Hepatocyte (in vitro differentiated cells): ENCODE measurements around the gene MAP7. TPM values are rescaled to one million over a fixed set of nuclear protein-coding genes. Genes with fewer than 3 reads are reported as not detected.

Source experiments
- DNase-seq: peaks from one replicate; pipeline ENCODE4 v3.0.0-alpha.2; 2016; ENCODE audit warnings: low spot score
- H2AFZ ChIP-seq: fragments of 200-600 bp; sonication (generic); 2 replicates; pipeline ENCODE4 v1.6.0; 2016; ENCODE audit warnings: antibody characterized with exemption, mild to moderate bottlenecking
- H3K27ac ChIP-seq: fragments of 200-600 bp; sonication (generic); 2 replicates; pipeline ENCODE4 v1.5.1; 2016; ENCODE audit warnings: mild to moderate bottlenecking
- H3K27me3 ChIP-seq: fragments of 200-600 bp; sonication (generic); 2 replicates; pipeline ENCODE4 v1.6.1; 2016
- H3K36me3 ChIP-seq: fragments of 200-600 bp; sonication (generic); replicated peaks from 2 replicates; pipeline ENCODE4 v1.5.1; 2016; ENCODE audit warnings: low read depth; ENCODE audit not compliant: insufficient read depth
- H3K4me1 ChIP-seq: fragments of 200-600 bp; sonication (generic); 2 replicates; pipeline ENCODE4 v1.5.1; 2016; ENCODE audit warnings: mild to moderate bottlenecking, moderate library complexity; ENCODE audit not compliant: insufficient read depth
- H3K4me2 ChIP-seq: fragments of 200-600 bp; sonication (generic); 2 replicates; pipeline ENCODE4 v1.6.0; 2016
- H3K4me3 ChIP-seq: fragments of 200-600 bp; sonication (generic); 2 replicates; pipeline ENCODE4 v1.5.1; 2016; ENCODE audit warnings: mild to moderate bottlenecking
- H3K79me2 ChIP-seq: fragments of 200-600 bp; sonication (generic); 2 replicates; pipeline ENCODE4 v1.6.0; 2017; ENCODE audit warnings: mild to moderate bottlenecking
- H3K9me2 ChIP-seq: fragments of 200-600 bp; sonication (generic); replicated peaks from 2 replicates; pipeline ENCODE4 v1.6.0; 2017; ENCODE audit warnings: mild to moderate bottlenecking; ENCODE audit not compliant: insufficient read depth
- H3K9me3 ChIP-seq: fragments of 200-600 bp; sonication (generic); 2 replicates; pipeline ENCODE4 v1.5.1; 2016; ENCODE audit warnings: low read depth, mild to moderate bottlenecking
- H4K20me1 ChIP-seq: fragments of 200-600 bp; sonication (generic); 2 replicates; pipeline ENCODE4 v1.6.0; 2016; ENCODE audit warnings: mild to moderate bottlenecking; ENCODE audit not compliant: insufficient read depth, poor library complexity, severe bottlenecking
- EZH2 ChIP-seq: fragments of 200-600 bp; sonication (generic); IDR thresholded peaks from 2 replicates; pipeline ENCODE4 v1.6.1; 2016; ENCODE audit warnings: antibody characterized with exemption, mild to moderate bottlenecking, borderline replicate concordance
- EZH2phosphoT487 ChIP-seq: fragments of 200-600 bp; sonication (generic); IDR thresholded peaks from one replicate; pipeline ENCODE4 v1.6.1; 2018; ENCODE audit warnings: antibody characterized with exemption, mild to moderate bottlenecking, low read depth, moderate library complexity; ENCODE audit not compliant: unreplicated experiment, severe bottlenecking
- WGBS: methylation state at CpG from one replicate; pipeline ENCODE4 v1.1.6; 2016; ENCODE audit warnings: low lambda C conversion rate; ENCODE audit errors: missing lambda C conversion rate; 5-methylcytosine and 5-hydroxymethylcytosine counted together
- polyA plus RNA-seq: library from polyadenylated mRNA; unstranded; fragments of >200 nt; fragmentation: Nextera tagmentation; extraction: Ambion mirVana; gene quantifications from 2 replicates; pipeline ENCODE4 v1.2.1, GENCODE V29; 2016
- total RNA-seq: library from RNA; depleted of rRNA; stranded (reverse); fragments of >200 nt; gene quantifications from 2 replicates; pipeline ENCODE4 v1.2.3, GENCODE V29; 2014
- TF ChIP-seq, protein P1 (sequence below): fragments of 200-600 bp; sonication (generic); IDR thresholded peaks from 2 replicates; pipeline ENCODE4 v1.5.1; 2016; ENCODE audit warnings: antibody characterized with exemption, mild to moderate bottlenecking; ENCODE audit not compliant: poor library complexity

The MAP7 gene
- total and polyA plus RNA-seq, 2 experiments from 2014 or later, result 13.4 to 22.9 TPM

DNA sequence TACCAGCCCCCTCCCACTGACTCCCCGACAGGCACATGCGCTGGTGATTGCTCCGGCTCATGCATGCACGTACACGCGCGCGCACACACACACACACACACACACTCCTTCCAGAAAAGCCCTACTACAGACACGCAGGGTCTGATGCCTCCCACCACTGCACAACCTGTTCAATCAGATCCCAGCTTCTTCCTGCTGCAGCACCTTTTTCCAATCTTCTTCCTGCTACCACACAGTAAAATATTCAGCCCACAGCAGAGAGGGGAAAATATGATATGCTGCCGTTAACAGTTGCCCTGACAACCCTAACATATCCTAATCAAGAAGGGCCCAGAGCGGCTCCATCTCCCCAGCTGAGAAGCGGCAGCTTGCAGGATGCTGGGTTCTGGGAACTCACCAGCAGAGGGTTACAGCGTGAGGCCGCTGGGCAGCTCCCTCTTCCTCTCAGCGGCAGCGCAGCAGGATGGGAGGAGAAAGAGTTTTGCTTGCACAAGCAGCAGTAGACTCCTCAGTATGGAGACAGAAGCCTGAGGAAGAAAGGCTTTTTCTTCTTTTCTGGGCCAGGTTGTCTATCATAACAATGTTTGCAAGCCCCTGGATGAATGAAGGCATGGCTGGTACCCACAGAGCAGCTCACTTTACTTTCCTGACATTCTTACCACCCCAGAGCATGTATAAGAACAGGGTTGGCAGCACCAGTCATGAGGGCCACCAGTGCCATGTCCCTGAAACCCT, 23.9 kb downstream of the MAP7 start:
- no peaks in the 10 kb centered on the region for H3K9me2 ChIP-seq
- H3K79me2 ChIP-seq, result peaks cover 65% of the 10 kb centered on the region
- H4K20me1 ChIP-seq, result peaks cover 8% of the 10 kb centered on the region
- H3K27ac ChIP-seq, result no peak overlapping the region
- H3K9me3 ChIP-seq, result no peaks in the 10 kb centered on the region
- H2AFZ ChIP-seq, result no peak overlapping the region
- H3K4me1 ChIP-seq, result peaks cover 6% of the 10 kb centered on the region
- no peak overlapping the region for H3K4me3 ChIP-seq
- no peak overlapping the region for H3K4me2 ChIP-seq
- TF ChIP-seq, protein P1, sequence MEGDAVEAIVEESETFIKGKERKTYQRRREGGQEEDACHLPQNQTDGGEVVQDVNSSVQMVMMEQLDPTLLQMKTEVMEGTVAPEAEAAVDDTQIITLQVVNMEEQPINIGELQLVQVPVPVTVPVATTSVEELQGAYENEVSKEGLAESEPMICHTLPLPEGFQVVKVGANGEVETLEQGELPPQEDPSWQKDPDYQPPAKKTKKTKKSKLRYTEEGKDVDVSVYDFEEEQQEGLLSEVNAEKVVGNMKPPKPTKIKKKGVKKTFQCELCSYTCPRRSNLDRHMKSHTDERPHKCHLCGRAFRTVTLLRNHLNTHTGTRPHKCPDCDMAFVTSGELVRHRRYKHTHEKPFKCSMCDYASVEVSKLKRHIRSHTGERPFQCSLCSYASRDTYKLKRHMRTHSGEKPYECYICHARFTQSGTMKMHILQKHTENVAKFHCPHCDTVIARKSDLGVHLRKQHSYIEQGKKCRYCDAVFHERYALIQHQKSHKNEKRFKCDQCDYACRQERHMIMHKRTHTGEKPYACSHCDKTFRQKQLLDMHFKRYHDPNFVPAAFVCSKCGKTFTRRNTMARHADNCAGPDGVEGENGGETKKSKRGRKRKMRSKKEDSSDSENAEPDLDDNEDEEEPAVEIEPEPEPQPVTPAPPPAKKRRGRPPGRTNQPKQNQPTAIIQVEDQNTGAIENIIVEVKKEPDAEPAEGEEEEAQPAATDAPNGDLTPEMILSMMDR, result peak; percentile 28
- no peak for TF ChIP-seq EZH2phosphoT487
- DNase-seq, result peak; percentile 63
- H3K36me3 ChIP-seq, result no peaks in the 10 kb centered on the region
- WGBS, result 58% methylated on average over 15 of the region's 16 CpGs
- no peaks in the 10 kb centered on the region for H3K27me3 ChIP-seq

DNA sequence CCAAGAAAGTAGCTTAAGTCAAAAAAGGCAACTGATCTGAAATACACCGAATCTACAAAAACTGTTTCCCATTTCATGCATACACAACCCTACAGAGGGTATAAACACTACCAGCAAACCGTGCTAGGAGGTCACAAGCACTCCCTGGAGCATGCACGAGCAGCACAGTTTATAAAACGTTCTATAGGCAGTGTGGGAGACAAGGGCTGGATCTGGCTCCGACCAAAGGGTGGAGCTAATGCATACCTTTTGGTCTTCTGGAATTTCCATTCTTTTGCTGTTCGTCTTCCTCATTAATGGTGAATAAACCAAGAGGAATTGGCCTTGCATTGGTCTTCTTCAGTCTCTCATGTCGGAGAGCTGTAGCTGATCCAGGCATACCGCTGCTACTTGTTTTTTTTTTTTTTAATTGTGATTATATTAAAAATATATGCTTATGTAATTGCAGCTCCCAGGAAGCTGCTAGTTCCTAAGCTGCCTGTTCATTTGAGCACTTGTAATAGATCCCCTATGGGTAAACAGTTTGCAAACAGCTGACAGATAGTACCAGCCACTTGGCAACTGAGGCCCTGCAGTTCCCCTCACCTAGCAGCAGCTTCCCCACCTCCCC, 24.5 kb downstream of the MAP7 start:
- Histone ChIP-seq H3K79me2 (peaks cover 64% of the 10 kb centered on the region), H3K9me2 (no peaks in the 10 kb centered on the region), H3K27ac (no peak overlapping the region), H2AFZ (no peak overlapping the region), H3K4me2 (no peak overlapping the region), H3K4me3 (no peak overlapping the region), H3K36me3 (no peaks in the 10 kb centered on the region), H3K27me3 (no peaks in the 10 kb centered on the region), H3K9me3 (no peaks in the 10 kb centered on the region), H3K4me1 (peaks cover 6% of the 10 kb centered on the region), H4K20me1 (peaks cover 8% of the 10 kb centered on the region)
- no peak for TF ChIP-seq EZH2
- TF ChIP-seq, protein P1, result no peak
- TF ChIP-seq EZH2phosphoT487, result no peak
- DNase-seq, result no peak
- 60% methylated on average over 8 of the region's 8 CpGs for WGBS

DNA sequence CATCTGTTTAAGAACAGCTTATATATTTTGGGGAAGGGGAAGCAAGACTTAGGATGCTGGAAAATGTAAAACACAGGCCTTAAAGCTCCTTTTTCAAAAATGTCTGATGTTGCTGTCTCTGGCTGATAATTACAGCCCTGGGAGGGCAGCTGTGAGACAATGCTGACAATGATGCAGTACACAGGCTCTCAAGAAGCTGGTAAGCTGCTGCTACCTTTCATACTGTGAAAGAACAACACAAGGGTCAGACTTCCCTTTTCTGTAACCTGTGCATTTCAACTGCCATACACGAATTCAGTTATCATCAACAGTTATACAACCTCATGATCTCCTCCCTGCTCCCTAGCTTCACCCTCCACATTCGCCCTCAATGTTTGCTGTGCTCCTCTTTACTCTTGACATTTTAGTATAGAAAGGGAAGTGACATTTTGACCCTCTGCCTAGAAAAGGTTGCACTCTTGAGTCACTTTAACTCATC, 25.2 kb downstream of the MAP7 start:
- Histone ChIP-seq H3K79me2 (peaks cover 62% of the 10 kb centered on the region), H3K4me2 (no peak overlapping the region), H3K36me3 (no peaks in the 10 kb centered on the region), H4K20me1 (peaks cover 8% of the 10 kb centered on the region), H3K27ac (peak overlapping the region; percentile 12), H3K27me3 (no peaks in the 10 kb centered on the region), H3K4me3 (no peak overlapping the region), H3K4me1 (peaks cover 6% of the 10 kb centered on the region), H2AFZ (no peak overlapping the region), H3K9me2 (no peaks in the 10 kb centered on the region), H3K9me3 (no peaks in the 10 kb centered on the region)
- no peak for DNase-seq
- WGBS, result 51% methylated on average over 2 of the region's 2 CpGs
- TF ChIP-seq EZH2phosphoT487, result no peak
- TF ChIP-seq, protein P1, result no peak
- no peak for TF ChIP-seq EZH2
